HG03469 (cell line): Measurements from ENCODE around the gene CCL26.
"Not testable (repeated sequence)": the region's sequence is repeated elsewhere in the genome, so short reads cannot be mapped to it uniquely, and the experiment has no call there.

ENCODE experiments used
- ATAC-seq: cut with Tn5 transposase; IDR thresholded peaks from one replicate; pipeline ENCODE4 v1.9.1; 2021; ENCODE audit warnings: mild to moderate bottlenecking, moderate library complexity, moderate number of reproducible peaks; ENCODE audit not compliant: unreplicated experiment

Gene CCL26

GRCh38 chr7:75793676-75794075 lies 21.7 kb upstream of the CCL26 start:
- ATAC-seq = no peak

GRCh38 chr7:75792567-75792966 lies 20.6 kb upstream of the CCL26 start:
- not testable (repeated sequence) for ATAC-seq

- ATAC-seq = no peak
Measured at GRCh38 chr7:75789361-75789924, 17.4 kb upstream of the CCL26 start.

- not testable (repeated sequence) for ATAC-seq
Measured at GRCh38 chr7:75788154-75788847, 16.3 kb upstream of the CCL26 start.

- ATAC-seq = not testable (repeated sequence)
Measured at GRCh38 chr7:75783058-75783457, 11.0 kb upstream of the CCL26 start.

GRCh38 chr7:75780647-75781273 lies 8.7 kb upstream of the CCL26 start:
- ATAC-seq = not testable (repeated sequence)

- ATAC-seq = not testable (repeated sequence)
Measured at GRCh38 chr7:75779516-75779915, 7.5 kb upstream of the CCL26 start.

- not testable (repeated sequence) for ATAC-seq
Measured at GRCh38 chr7:75779035-75779434, 7.0 kb upstream of the CCL26 start.

GRCh38 chr7:75776295-75776971 lies 4.4 kb upstream of the CCL26 start:
- ATAC-seq = no peak

GRCh38 chr7:75773958-75774357 lies 1.9 kb upstream of the CCL26 start:
- not testable (repeated sequence) for ATAC-seq

GRCh38 chr7:75771224-75771623 lies 787 bp downstream of the CCL26 start:
- no peak for ATAC-seq

GRCh38 chr7:75762350-75762917 lies 9.6 kb downstream of the CCL26 start:
- ATAC-seq = no peak

- ATAC-seq = not testable (repeated sequence)
Measured at GRCh38 chr7:75761801-75762200, 10.2 kb downstream of the CCL26 start.

GRCh38 chr7:75758491-75758890 lies 13.5 kb downstream of the CCL26 start:
- ATAC-seq = no peak

- no peak for ATAC-seq
Measured at GRCh38 chr7:75757860-75758259, 14.2 kb downstream of the CCL26 start.

- no peak for ATAC-seq
Measured at GRCh38 chr7:75756991-75757676, 14.9 kb downstream of the CCL26 start.

- ATAC-seq = no peak
Measured at GRCh38 chr7:75756206-75756990, 15.6 kb downstream of the CCL26 start.

- ATAC-seq = no peak
Measured at GRCh38 chr7:75743455-75743859, 28.6 kb downstream of the CCL26 start.

GRCh38 chr7:75740846-75741497 lies 31.0 kb downstream of the CCL26 start:
- ATAC-seq = no peak
